Astrocyte of the cerebellum (primary cell): Measurements from ENCODE around the gene INPP5E.

ENCODE experiments used
- DNase-seq: peaks from one replicate; pipeline ENCODE4 v3.0.0-alpha.2; 2011; ENCODE audit warnings: low read depth
- H3K4me3 ChIP-seq: 2 replicates; pipeline ENCODE4 v1.5.1; 2011; ENCODE audit warnings: mild to moderate bottlenecking, low read depth, low read length, moderate library complexity
- in situ Hi-C: cut with HindIII; loops from 2 replicates; pipeline ENCODE4 v1.10.0; 2017; ENCODE audit warnings: low sequenced_read_pairs
- TF ChIP-seq, protein P1 (sequence below): IDR thresholded peaks from 2 replicates; pipeline ENCODE4 v1.5.1; 2012; ENCODE audit warnings: low read length, low read depth, moderate library complexity, mild to moderate bottlenecking; ENCODE audit errors: missing control alignments

Gene INPP5E

DNA sequence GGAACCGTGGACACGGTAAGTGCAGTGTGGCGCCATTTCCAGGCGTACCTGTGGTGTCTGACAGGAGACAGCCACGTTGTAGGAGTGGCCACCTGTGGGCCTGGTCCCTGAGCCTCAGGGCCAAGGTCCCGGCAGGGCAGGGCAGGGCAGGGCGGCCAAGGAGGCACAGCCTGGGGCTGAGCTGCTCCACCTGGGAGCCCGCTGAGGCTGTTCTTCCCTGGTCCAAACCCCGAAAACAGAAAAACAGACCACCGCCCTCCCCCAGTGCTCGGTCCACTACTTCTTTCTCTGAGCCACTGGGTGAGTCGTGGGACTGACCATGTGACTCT, 20.6 kb downstream of the INPP5E start:
- in situ Hi-C loops, result no loop called here
- TF ChIP-seq, protein P1, sequence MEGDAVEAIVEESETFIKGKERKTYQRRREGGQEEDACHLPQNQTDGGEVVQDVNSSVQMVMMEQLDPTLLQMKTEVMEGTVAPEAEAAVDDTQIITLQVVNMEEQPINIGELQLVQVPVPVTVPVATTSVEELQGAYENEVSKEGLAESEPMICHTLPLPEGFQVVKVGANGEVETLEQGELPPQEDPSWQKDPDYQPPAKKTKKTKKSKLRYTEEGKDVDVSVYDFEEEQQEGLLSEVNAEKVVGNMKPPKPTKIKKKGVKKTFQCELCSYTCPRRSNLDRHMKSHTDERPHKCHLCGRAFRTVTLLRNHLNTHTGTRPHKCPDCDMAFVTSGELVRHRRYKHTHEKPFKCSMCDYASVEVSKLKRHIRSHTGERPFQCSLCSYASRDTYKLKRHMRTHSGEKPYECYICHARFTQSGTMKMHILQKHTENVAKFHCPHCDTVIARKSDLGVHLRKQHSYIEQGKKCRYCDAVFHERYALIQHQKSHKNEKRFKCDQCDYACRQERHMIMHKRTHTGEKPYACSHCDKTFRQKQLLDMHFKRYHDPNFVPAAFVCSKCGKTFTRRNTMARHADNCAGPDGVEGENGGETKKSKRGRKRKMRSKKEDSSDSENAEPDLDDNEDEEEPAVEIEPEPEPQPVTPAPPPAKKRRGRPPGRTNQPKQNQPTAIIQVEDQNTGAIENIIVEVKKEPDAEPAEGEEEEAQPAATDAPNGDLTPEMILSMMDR, result no peak

DNA sequence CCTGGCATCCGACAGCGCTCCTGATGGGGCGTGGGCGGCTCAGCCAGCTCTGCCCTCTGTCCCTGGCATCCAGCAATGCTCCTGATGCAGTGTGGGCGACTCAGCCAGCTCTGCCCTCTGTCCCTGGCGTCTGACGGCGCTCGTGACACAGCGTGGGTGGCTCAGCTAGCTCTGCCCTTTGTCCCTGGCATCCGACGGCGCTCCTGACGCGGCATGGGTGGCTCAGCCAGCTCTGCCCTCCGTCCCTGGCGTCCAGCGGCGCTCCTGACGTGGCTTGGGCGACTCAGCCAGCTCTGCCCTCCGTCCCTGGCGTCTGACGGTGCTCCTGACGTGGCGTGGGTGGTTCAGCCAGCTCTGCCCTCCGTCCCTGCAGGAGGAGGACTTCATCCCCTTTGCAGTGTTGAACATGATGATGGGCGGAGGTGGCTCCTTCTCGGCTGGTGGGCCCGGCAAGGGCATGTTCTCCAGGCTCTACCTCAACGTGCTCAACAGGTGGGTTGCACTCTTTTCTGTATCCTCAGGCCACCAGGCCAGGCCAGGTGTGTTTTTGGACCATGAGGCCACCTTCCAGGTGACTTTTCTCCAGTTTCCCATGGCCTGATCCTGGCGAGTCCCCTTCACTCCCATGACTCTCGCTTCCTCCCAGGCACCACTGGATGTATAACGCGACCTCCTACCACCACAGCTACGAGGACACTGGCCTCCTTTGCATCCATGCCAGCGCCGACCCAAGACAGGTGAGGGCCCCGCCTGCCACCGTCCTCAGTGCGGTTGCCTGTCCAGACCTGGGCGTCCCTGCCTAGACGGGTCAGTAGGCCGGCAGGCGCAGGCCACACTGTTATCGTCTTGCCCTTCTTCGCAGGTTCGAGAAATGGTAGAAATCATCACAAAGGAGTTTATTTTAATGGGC, 21.2 kb downstream of the INPP5E start:
- DNase-seq, result no peak
- no peak overlapping the region for H3K4me3 ChIP-seq
- in situ Hi-C loops, result no loop called here
- TF ChIP-seq, protein P1, result no peak

More for the DNA sequence above, 20.6 kb downstream of the INPP5E start:
- no peak overlapping the region for H3K4me3 ChIP-seq
- DNase-seq, result no peak

- DNase-seq, result no peak
- H3K4me3 ChIP-seq, result no peak overlapping the region
- TF ChIP-seq, protein P1, result no peak
- in situ Hi-C loops, result no loop called here
These were observed 22.7 kb downstream of the INPP5E start for GRCh38 chr9:136416914-136417313.

DNA sequence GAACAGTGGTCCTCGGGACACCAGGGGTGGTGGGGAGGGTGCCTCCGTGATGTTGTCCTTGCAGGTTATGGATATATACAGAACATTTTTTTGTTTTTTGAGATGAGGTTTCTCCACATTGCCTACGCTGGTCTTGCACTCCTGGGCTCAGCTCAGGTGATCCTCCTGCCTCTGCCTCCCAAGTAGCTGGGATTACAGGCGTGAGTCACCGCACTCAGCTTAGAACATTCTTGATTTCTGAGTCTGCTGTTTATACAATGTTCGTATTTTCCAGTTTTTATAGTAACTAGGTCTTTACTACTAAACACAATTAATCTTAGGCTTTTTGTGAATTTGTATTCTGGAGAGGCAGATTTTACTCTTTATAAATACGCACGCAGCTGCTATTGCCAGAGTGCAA, 23.2 kb downstream of the INPP5E start:
- in situ Hi-C loops, result no loop called here
- H3K4me3 ChIP-seq, result no peak overlapping the region
- TF ChIP-seq, protein P1, result no peak
- no peak for DNase-seq

DNA sequence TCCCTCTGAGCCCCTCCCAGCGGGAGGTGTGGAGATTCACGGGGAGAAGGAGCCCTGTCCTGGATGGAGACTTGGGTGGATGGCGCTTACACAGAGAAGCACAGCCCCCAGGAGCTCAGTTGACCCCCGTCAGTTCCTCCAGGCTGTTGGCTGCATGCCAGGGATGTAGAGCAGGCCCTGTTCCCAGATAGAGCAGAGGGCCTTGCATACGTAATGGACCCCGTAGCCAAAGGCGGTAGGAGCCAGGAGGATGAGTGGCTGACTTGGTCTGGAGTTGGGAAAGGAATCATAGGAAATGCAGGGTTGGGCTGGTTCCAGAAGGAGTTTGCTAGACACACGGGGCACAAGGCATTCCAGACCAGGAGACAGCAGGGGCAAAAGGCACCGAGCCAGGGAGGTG, 26.7 kb downstream of the INPP5E start:
- in situ Hi-C loops, result no loop called here
- no peak overlapping the region for H3K4me3 ChIP-seq
- no peak for DNase-seq
- TF ChIP-seq, protein P1, result no peak

DNA sequence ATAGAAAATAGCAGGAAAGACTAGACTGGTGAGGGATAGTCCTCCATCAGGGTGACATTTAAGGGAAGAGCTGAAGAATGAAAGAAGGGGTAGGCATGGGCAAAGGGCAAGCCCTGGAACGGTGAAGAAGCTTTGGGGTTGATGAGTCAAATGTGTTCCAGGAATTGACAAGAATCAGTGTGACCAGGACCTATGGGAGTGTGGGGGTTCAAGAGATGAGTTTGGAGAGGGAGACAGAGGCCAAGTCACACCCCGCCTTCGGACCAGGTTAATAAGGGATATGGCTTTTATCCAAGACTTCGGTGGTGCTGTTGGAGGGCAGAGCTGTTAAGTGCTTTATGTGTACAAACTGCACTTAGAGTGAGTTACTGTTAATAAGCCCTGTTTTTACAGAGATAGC, 28.3 kb downstream of the INPP5E start:
- peak overlapping the region; percentile 99 for H3K4me3 ChIP-seq
- no peak for DNase-seq
- in situ Hi-C loops, result no loop called here

More for the DNA sequence above, 28.3 kb downstream of the INPP5E start:
- TF ChIP-seq, protein P1, result no peak
